DND-41 (cell line): ENCODE measurements around the gene UACA.

ENCODE experiments used
- ATAC-seq: fragments of 200-7000 bp; cut with Tn5 transposase; 3 replicates; pipeline ENCODE4 v1.9.1; 2021; ENCODE audit warnings: low read depth; ENCODE audit not compliant: insufficient read depth
- DNase-seq: peaks from one replicate; pipeline ENCODE4 v3.0.0-alpha.2; 2020
- H2AFZ ChIP-seq: 2 replicates; pipeline ENCODE4 v1.6.0; 2012; ENCODE audit warnings: low read depth, low read length
- H3K27ac ChIP-seq: 2 replicates; pipeline ENCODE4 v1.5.1; 2012; ENCODE audit warnings: low read length, inconsistent platforms
- H3K27me3 ChIP-seq: fragments of 200-600 bp; sonication (generic); 2 replicates; pipeline ENCODE4 v1.6.0; 2012; ENCODE audit warnings: low read length, mild to moderate bottlenecking, inconsistent platforms; ENCODE audit not compliant: insufficient read depth, poor library complexity
- H3K36me3 ChIP-seq: 2 replicates; pipeline ENCODE4 v1.5.1; 2012; ENCODE audit warnings: low read length, inconsistent platforms; ENCODE audit not compliant: insufficient read depth
- H3K4me1 ChIP-seq: 2 replicates; pipeline ENCODE4 v1.5.1; 2012; ENCODE audit warnings: mild to moderate bottlenecking, low read length; ENCODE audit not compliant: insufficient read depth
- H3K4me2 ChIP-seq: 2 replicates; pipeline ENCODE4 v1.6.0; 2012; ENCODE audit warnings: mild to moderate bottlenecking, moderate library complexity, low read length, inconsistent platforms; ENCODE audit not compliant: insufficient read depth
- H3K4me3 ChIP-seq, 2 experiments: fragments of 200-600 bp in 1 of 2; shearing (Covaris generic) in 1 of 2; 2 replicates each; pipeline ENCODE4 v1.5.1; 2012 to 2016; ENCODE audit warnings: inconsistent platforms in 2 of 2, low read length in 2 of 2, mild to moderate bottlenecking in 2 of 2, low read depth in 1 of 2, moderate library complexity in 1 of 2
- H3K79me2 ChIP-seq: 2 replicates; pipeline ENCODE4 v1.6.0; 2012; ENCODE audit warnings: low read length, inconsistent platforms; ENCODE audit not compliant: insufficient read depth
- H3K9ac ChIP-seq: 2 replicates; pipeline ENCODE4 v1.6.0; 2012; ENCODE audit warnings: low read depth, mild to moderate bottlenecking, inconsistent platforms, low read length, moderate library complexity
- H3K9me3 ChIP-seq: 2 replicates; pipeline ENCODE4 v1.5.1; 2012; ENCODE audit warnings: low read length, moderate library complexity, mild to moderate bottlenecking, inconsistent platforms; ENCODE audit not compliant: insufficient read depth, severe bottlenecking
- H4K20me1 ChIP-seq: 2 replicates; pipeline ENCODE4 v1.6.0; 2012; ENCODE audit warnings: low read length; ENCODE audit not compliant: insufficient read depth
- EZH2 ChIP-seq: IDR thresholded peaks from 3 replicates; pipeline ENCODE4 v1.6.1; 2012; ENCODE audit warnings: borderline replicate concordance, low read depth, mild to moderate bottlenecking, moderate library complexity, low read length, inconsistent platforms; ENCODE audit not compliant: severe bottlenecking
- TF ChIP-seq, protein P1 (sequence below): IDR thresholded peaks from 2 replicates; pipeline ENCODE4 v1.5.1; 2012; ENCODE audit warnings: borderline replicate concordance, low read length, moderate library complexity, mild to moderate bottlenecking; ENCODE audit not compliant: poor library complexity, severe bottlenecking; ENCODE audit errors: extremely low read depth

The UACA gene

DNA sequence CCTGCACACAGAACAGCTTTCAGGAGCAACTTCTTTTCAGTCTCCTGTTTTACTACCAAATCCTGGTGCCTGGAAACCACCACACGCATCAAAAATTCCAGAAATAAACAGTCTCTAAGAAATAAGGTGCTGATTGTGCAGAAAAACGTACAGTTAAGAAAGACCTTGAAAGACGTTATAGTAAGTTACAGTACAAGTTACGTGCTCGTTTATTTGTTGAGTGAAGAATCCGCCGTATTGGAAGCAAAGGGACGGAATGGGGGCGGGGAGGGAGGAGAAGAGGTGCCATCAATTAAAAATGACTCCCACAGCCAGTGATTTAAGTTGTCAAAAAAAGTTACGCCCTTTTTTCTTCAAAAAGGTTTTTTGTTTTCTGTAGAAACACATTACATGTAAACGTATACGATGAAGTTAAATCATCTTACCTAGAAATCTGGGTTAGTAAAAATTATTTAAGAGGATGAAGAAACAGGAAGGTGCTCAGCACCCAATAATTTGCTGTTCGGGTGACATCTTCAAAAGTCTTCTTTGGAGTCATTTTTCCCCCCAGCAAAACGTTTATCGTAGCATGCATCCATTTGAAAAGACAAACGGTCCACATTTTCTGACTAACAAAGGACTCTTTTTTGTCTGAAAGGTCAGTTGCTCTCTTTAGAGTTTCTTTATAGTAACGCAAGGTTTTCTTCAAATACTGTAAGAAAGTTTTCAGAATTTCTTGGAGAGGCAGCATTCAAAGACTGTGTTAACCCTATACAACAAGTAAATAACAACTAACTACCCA is 782 bp upstream of the UACA start:
- ATAC-seq (no peak), DNase-seq (no peak)
- no peaks in the 10 kb centered on the region for H3K79me2 ChIP-seq
- H3K4me3 ChIP-seq, result no peak overlapping the region
- no peak overlapping the region for H2AFZ ChIP-seq
- no peak overlapping the region for H3K9ac ChIP-seq
- no peak overlapping the region for H3K27ac ChIP-seq
- TF ChIP-seq, protein P1, sequence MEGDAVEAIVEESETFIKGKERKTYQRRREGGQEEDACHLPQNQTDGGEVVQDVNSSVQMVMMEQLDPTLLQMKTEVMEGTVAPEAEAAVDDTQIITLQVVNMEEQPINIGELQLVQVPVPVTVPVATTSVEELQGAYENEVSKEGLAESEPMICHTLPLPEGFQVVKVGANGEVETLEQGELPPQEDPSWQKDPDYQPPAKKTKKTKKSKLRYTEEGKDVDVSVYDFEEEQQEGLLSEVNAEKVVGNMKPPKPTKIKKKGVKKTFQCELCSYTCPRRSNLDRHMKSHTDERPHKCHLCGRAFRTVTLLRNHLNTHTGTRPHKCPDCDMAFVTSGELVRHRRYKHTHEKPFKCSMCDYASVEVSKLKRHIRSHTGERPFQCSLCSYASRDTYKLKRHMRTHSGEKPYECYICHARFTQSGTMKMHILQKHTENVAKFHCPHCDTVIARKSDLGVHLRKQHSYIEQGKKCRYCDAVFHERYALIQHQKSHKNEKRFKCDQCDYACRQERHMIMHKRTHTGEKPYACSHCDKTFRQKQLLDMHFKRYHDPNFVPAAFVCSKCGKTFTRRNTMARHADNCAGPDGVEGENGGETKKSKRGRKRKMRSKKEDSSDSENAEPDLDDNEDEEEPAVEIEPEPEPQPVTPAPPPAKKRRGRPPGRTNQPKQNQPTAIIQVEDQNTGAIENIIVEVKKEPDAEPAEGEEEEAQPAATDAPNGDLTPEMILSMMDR, result no peak
- no peak for TF ChIP-seq EZH2
- H4K20me1 ChIP-seq, result no peaks in the 10 kb centered on the region
- H3K27me3 ChIP-seq, result no peaks in the 10 kb centered on the region
- no peaks in the 10 kb centered on the region for H3K4me1 ChIP-seq
- H3K36me3 ChIP-seq, result no peaks in the 10 kb centered on the region
- H3K4me2 ChIP-seq, result no peak overlapping the region
- H3K9me3 ChIP-seq, result no peaks in the 10 kb centered on the region

DNA sequence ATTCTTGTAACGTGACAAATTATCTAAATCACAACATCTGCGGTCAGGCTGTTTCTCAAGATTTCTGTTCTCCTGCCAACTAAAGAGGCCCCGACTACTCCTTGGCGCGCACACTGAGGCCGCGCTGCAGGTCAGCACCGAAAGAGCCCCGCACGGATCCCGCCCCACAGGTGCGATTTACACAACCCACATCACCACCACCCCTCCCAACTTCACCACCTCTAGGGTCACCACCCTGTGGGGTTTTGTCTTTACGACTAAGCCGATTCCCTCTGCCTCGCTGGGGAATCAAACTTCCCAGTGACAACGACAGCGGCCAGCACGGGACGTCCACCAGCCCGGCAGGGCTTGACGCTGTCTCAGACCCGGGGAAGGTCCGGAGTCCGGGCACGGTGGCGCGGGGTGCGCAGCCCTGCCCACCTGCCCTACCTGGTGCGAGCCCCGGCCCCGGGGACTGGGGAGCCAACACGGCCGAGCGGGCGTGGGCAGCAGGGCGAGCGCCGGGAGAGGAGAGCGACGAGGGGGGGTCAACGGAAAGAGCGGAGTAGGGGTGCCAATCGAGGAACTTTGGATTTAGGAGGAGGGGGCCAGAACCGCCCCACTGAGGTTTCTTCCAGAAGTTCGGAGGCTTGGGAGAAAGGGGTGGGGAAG is 764 bp downstream of the UACA start:
- ATAC-seq (no peak), DNase-seq (no peak)
- Histone ChIP-seq H3K36me3 (no peaks in the 10 kb centered on the region), H3K27me3 (peaks cover 5% of the 10 kb centered on the region), H3K4me2 (no peak overlapping the region), H2AFZ (no peak overlapping the region), H3K27ac (no peak overlapping the region), H3K4me1 (no peaks in the 10 kb centered on the region), H3K79me2 (no peaks in the 10 kb centered on the region), H3K9ac (no peak overlapping the region), H3K4me3 (no peak overlapping the region), H3K9me3 (no peaks in the 10 kb centered on the region), H4K20me1 (no peaks in the 10 kb centered on the region)
- TF ChIP-seq, protein P1, result no peak
- no peak for TF ChIP-seq EZH2

DNA sequence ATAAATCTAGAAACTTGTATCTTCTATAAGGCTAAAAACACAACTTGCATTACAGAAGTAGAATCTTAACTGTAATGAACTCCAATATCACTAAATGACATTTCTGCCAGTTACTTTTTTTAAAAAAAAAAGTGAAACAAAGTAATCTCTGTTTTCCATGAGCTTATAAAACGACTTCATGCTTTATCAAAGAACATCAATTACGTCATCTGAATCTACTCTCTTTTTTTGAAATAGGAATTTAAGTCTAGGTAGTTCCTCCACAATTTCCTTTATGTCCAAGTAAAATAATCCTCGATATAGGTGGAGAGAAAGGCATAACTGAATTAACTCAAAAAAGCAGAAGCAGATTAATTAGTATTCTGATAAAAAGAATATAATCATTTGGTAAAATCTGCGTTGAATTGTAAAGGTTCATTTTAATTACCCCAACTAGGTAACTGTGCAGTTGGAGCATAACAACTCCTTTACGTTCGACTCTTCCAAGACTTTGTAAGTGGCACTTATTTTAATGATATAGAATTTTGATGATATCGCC is 1.4 kb downstream of the UACA start:
- Histone ChIP-seq H3K79me2 (no peaks in the 10 kb centered on the region), H2AFZ (no peak overlapping the region), H3K4me2 (no peak overlapping the region), H3K9me3 (no peaks in the 10 kb centered on the region), H3K4me1 (no peaks in the 10 kb centered on the region), H3K27ac (no peak overlapping the region), H3K36me3 (no peaks in the 10 kb centered on the region), H3K27me3 (peaks cover 5% of the 10 kb centered on the region), H4K20me1 (no peaks in the 10 kb centered on the region), H3K9ac (no peak overlapping the region), H3K4me3 (no peak overlapping the region)
- DNase-seq (no peak), ATAC-seq (no peak)
- TF ChIP-seq EZH2, result no peak
- TF ChIP-seq, protein P1, result no peak
